Fibroblast of lung (primary cell): Measurements from ENCODE around the gene MMP3. TPM values are rescaled to one million over a fixed set of nuclear protein-coding genes. Genes with fewer than 3 reads are reported as not detected.

Source experiments
- DNase-seq, 2 donors: peaks; one replicate each; pipeline versions ENCODE4 v3.0.0 to v3.0.0-alpha.2; 2010; ENCODE audit warnings: low read depth in 2 of 2
- H2AFZ ChIP-seq: 2 replicates; pipeline ENCODE4 v1.5.1; 2012; ENCODE audit warnings: low read length, control low read depth, inconsistent platforms
- H3K27ac ChIP-seq: 2 replicates; pipeline ENCODE4 v1.5.1; 2011; ENCODE audit warnings: low read length, control low read depth; ENCODE audit not compliant: insufficient read depth
- H3K27me3 ChIP-seq: 2 replicates; pipeline ENCODE4 v1.5.1; 2011; ENCODE audit warnings: mild to moderate bottlenecking, low read length; ENCODE audit not compliant: control insufficient read depth, insufficient read depth
- H3K36me3 ChIP-seq: 2 replicates; pipeline ENCODE4 v1.5.1; 2011; ENCODE audit warnings: low read length; ENCODE audit not compliant: control insufficient read depth, insufficient read depth
- H3K4me1 ChIP-seq: 2 replicates; pipeline ENCODE4 v1.5.1; 2011; ENCODE audit warnings: low read length; ENCODE audit not compliant: control insufficient read depth, insufficient read depth; ENCODE audit errors: extremely low read depth
- H3K4me2 ChIP-seq: 2 replicates; pipeline ENCODE4 v1.5.1; 2011; ENCODE audit warnings: low read length, control low read depth; ENCODE audit not compliant: insufficient read depth; ENCODE audit errors: extremely low read depth
- H3K4me3 ChIP-seq, 4 experiments: fragments of 200-600 bp in 1 of 4; sonication (generic) in 1 of 4; replicated peaks in 1 of 4; 2 replicates each; pipeline ENCODE4 v1.5.1; 2011 to 2016; ENCODE audit warnings: low read length in 4 of 4, low read depth in 3 of 4, mild to moderate bottlenecking in 3 of 4, control low read depth in 2 of 4, inconsistent platforms in 1 of 4, mixed read lengths in 1 of 4; ENCODE audit not compliant: insufficient read depth in 1 of 4; ENCODE audit errors: control extremely low read depth in 1 of 4
- H3K79me2 ChIP-seq: 2 replicates; pipeline ENCODE4 v1.5.1; 2012; ENCODE audit warnings: mild to moderate bottlenecking, low read length, inconsistent platforms; ENCODE audit not compliant: control insufficient read depth, insufficient read depth
- H3K9ac ChIP-seq: 2 replicates; pipeline ENCODE4 v1.5.1; 2011; ENCODE audit warnings: mild to moderate bottlenecking, low read length, control low read depth; ENCODE audit not compliant: insufficient read depth
- H3K9me3 ChIP-seq: 2 replicates; pipeline ENCODE4 v1.5.1; 2012; ENCODE audit warnings: low read depth, low read length; ENCODE audit not compliant: control insufficient read depth, insufficient read depth
- H4K20me1 ChIP-seq: 2 replicates; pipeline ENCODE4 v1.5.1; 2011; ENCODE audit warnings: low read length; ENCODE audit not compliant: control insufficient read depth, insufficient read depth; ENCODE audit errors: extremely low read depth
- CTCF ChIP-seq, 2 donors: IDR thresholded peaks in 1 of 2; conservative IDR thresholded peaks in 1 of 2; 1 replicate in 1 of 2; 2 replicates in 1 of 2; pipeline ENCODE4 v1.5.1; 2011 to 2012; ENCODE audit warnings: low read length in 2 of 2, control low read depth in 1 of 2, inconsistent platforms in 1 of 2, low read depth in 1 of 2, mild to moderate bottlenecking in 1 of 2
- EZH2 ChIP-seq: IDR thresholded peaks from 2 replicates; pipeline ENCODE4 v1.5.1; 2012; ENCODE audit warnings: low read length, control low read depth, mild to moderate bottlenecking; ENCODE audit errors: missing control alignments
- polyA plus RNA-seq, 2 donors: library from polyadenylated mRNA; depleted of rRNA in 1 of 2; stranded (reverse) in 1 of 2; unstranded in 1 of 2; fragments of >200 nt; gene quantifications; 2 replicates each; pipeline ENCODE4 v1.2.1, GENCODE V29; 2011 to 2012; ENCODE audit warnings: missing spikeins in 1 of 2
- total RNA-seq: library from RNA; depleted of rRNA; stranded (reverse); fragments of >200 nt; gene quantifications from 2 replicates; pipeline ENCODE4 v1.2.1, GENCODE V29; 2014

The MMP3 gene
- total and polyA plus RNA-seq, 2 donors (not counting 1 experiment from before 2014, with no cell fraction given), result 19.1 to 47.1 TPM

GRCh38 chr11:102831128-102831488 is 12.3 kb downstream of the MMP3 start:
- DNase-seq, result no peak
- Histone ChIP-seq H3K27me3 (no peaks in the 10 kb centered on the region), H3K27ac (no peak overlapping the region), H4K20me1 (no peaks in the 10 kb centered on the region), H3K4me1 (no peaks in the 10 kb centered on the region), H3K9me3 (no peaks in the 10 kb centered on the region), H3K4me3 (peak overlapping the region in 1 of 4 experiments; percentile 55), H3K4me2 (peak overlapping the region; percentile 85), H3K9ac (no peak overlapping the region), H3K36me3 (no peaks in the 10 kb centered on the region), H3K79me2 (no peaks in the 10 kb centered on the region), H2AFZ (no peak overlapping the region)
- TF ChIP-seq EZH2, result no peak

- TF ChIP-seq EZH2 (no peak), CTCF (conservative IDR thresholded peaks at IDR 0.05 in 1 of 2, IDR thresholded peaks at IDR 0.05 in 1 of 2; ENCODE audit: low read depth in 1 of 2, low read length in 2 of 2) (no peak)
- H4K20me1 ChIP-seq, result no peaks in the 10 kb centered on the region
- no peaks in the 10 kb centered on the region for H3K36me3 ChIP-seq
- H3K9me3 ChIP-seq, result no peaks in the 10 kb centered on the region
- no peak overlapping the region for H3K9ac ChIP-seq
- no peaks in the 10 kb centered on the region for H3K4me1 ChIP-seq
- H3K79me2 ChIP-seq, result no peaks in the 10 kb centered on the region
- DNase-seq, result peak in 1 of 2 donors; percentile 72
- H3K4me3 ChIP-seq, result no peak overlapping the region
- no peak overlapping the region for H3K4me2 ChIP-seq
- no peak overlapping the region for H2AFZ ChIP-seq
- no peak overlapping the region for H3K27ac ChIP-seq
- H3K27me3 ChIP-seq, result no peaks in the 10 kb centered on the region
Observed at GRCh38 chr11:102830001-102830727, 13.2 kb downstream of the MMP3 start.

GRCh38 chr11:102829316-102830000 is 14.0 kb downstream of the MMP3 start:
- Histone ChIP-seq H3K4me1 (no peaks in the 10 kb centered on the region), H3K4me3 (no peak overlapping the region), H3K27me3 (no peaks in the 10 kb centered on the region), H3K9me3 (no peaks in the 10 kb centered on the region), H3K27ac (no peak overlapping the region), H2AFZ (no peak overlapping the region), H4K20me1 (no peaks in the 10 kb centered on the region), H3K79me2 (no peaks in the 10 kb centered on the region), H3K9ac (no peak overlapping the region), H3K36me3 (no peaks in the 10 kb centered on the region), H3K4me2 (no peak overlapping the region)
- no peak for DNase-seq
- TF ChIP-seq CTCF (conservative IDR thresholded peaks at IDR 0.05 in 1 of 2, IDR thresholded peaks at IDR 0.05 in 1 of 2; ENCODE audit: low read depth in 1 of 2, low read length in 2 of 2), result no peak
- no peak for TF ChIP-seq EZH2
